Ovary (tissue), 3 donors: ENCODE measurements around the gene CPNE4.

Experiments
- EP300 ChIP-seq: sonication (generic); formaldehyde crosslinking; IDR thresholded peaks from one replicate; pipeline ENCODE4 v1.6.1; 2017; ENCODE audit warnings: antibody characterized with exemption
- POLR2A ChIP-seq: fragments of 450-650 bp; IDR thresholded peaks from one replicate; pipeline ENCODE4 v1.6.1; 2017; ENCODE audit warnings: antibody characterized with exemption, mild to moderate bottlenecking, moderate library complexity
- TF ChIP-seq, protein P1 (sequence below), 3 donors: fragments of 450-650 bp in 2 of 3; fragments of 200-600 bp in 1 of 3; IDR thresholded peaks; one replicate each; pipeline versions ENCODE4 v1.5.1 to v1.8.0; 2016 to 2022; ENCODE audit warnings: antibody characterized with exemption in 3 of 3, mild to moderate bottlenecking in 1 of 3
- donor health status: DM: no; HTN: no; CAD: no.

DNA sequence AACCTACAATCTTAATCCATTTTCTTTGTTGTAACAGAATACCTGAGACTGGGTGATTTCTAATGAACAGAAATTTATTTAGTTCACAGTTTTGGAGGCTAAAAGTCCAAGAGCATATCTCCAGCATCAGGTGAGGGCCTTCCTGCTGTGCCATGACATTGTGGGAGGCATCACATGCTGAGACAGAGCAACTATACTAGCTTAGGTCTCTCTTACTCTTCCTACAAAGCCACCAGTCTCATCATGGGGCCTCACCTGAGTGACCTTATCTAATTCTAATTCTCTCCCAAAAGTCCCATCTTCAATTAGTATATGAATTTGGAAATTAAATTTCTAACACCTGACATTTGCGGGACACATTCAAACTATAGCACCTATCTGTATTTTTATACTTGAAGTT, 285.0 kb downstream of the CPNE4 start:
- TF ChIP-seq, protein P1, sequence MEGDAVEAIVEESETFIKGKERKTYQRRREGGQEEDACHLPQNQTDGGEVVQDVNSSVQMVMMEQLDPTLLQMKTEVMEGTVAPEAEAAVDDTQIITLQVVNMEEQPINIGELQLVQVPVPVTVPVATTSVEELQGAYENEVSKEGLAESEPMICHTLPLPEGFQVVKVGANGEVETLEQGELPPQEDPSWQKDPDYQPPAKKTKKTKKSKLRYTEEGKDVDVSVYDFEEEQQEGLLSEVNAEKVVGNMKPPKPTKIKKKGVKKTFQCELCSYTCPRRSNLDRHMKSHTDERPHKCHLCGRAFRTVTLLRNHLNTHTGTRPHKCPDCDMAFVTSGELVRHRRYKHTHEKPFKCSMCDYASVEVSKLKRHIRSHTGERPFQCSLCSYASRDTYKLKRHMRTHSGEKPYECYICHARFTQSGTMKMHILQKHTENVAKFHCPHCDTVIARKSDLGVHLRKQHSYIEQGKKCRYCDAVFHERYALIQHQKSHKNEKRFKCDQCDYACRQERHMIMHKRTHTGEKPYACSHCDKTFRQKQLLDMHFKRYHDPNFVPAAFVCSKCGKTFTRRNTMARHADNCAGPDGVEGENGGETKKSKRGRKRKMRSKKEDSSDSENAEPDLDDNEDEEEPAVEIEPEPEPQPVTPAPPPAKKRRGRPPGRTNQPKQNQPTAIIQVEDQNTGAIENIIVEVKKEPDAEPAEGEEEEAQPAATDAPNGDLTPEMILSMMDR (IDR thresholded peaks at IDR 0.05) = no peak
- TF ChIP-seq POLR2A = no peak
- TF ChIP-seq EP300 = no peak
